H1 (cell line): ENCODE results near the gene INPP4B.

ENCODE experiments used
- CTCF ChIP-seq, 3 experiments: IDR thresholded peaks; 1 replicate in 2 of 3; 2 replicates in 1 of 3; pipeline versions ENCODE4 v1.5.1 to v1.6.1; 2011; ENCODE audit warnings: low read length in 3 of 3, mild to moderate bottlenecking in 3 of 3, inconsistent platforms in 2 of 3, low read depth in 1 of 3, moderate library complexity in 1 of 3; ENCODE audit not compliant: insufficient read depth in 1 of 3; ENCODE audit errors: control extremely low read depth in 1 of 3
- EGR1 ChIP-seq: IDR thresholded peaks from 2 replicates; pipeline ENCODE4 v1.6.1; 2011; ENCODE audit warnings: low read depth, low read length, borderline replicate concordance
- EP300 ChIP-seq, 2 experiments: IDR thresholded peaks; 1 replicate in 1 of 2; 2 replicates in 1 of 2; pipeline ENCODE4 v1.6.1; 2011 to 2012; ENCODE audit warnings: low read depth in 2 of 2, low read length in 2 of 2, mild to moderate bottlenecking in 2 of 2, borderline replicate concordance in 1 of 2, inconsistent platforms in 1 of 2, moderate library complexity in 1 of 2
- EZH2 ChIP-seq: fragments of 200-600 bp; sonication (generic); IDR thresholded peaks from 2 replicates; pipeline ENCODE4 v1.7.1; 2012; ENCODE audit warnings: low read depth, mild to moderate bottlenecking, moderate library complexity, low read length, inconsistent platforms; ENCODE audit not compliant: severe bottlenecking
- GTF2F1 ChIP-seq: IDR thresholded peaks from 2 replicates; pipeline ENCODE4 v1.6.1; 2012; ENCODE audit warnings: low read depth, low read length, improper control_type of control experiment, borderline replicate concordance
- JUN ChIP-seq: IDR thresholded peaks from 2 replicates; pipeline ENCODE4 v1.6.1; 2011; ENCODE audit warnings: low read depth, mild to moderate bottlenecking, improper control_type of control experiment, low read length
- JUND ChIP-seq: IDR thresholded peaks from 2 replicates; pipeline ENCODE4 v1.6.1; 2011; ENCODE audit warnings: mild to moderate bottlenecking, improper control_type of control experiment, low read length
- KDM5A ChIP-seq: fragments of 200-600 bp; IDR thresholded peaks from 2 replicates; pipeline ENCODE4 v1.7.1; 2012; ENCODE audit warnings: mild to moderate bottlenecking, low read length, inconsistent platforms, mixed read lengths
- RFX5 ChIP-seq: IDR thresholded peaks from 2 replicates; pipeline ENCODE4 v1.6.1; 2011; ENCODE audit warnings: low read depth, low read length, improper control_type of control experiment, borderline replicate concordance
- SIN3A ChIP-seq, 2 experiments: IDR thresholded peaks in 1 of 2; conservative IDR thresholded peaks in 1 of 2; 2 replicates each; pipeline ENCODE4 v1.6.1; 2011 to 2012; ENCODE audit warnings: low read length in 2 of 2, improper control_type of control experiment in 1 of 2, low read depth in 1 of 2, mild to moderate bottlenecking in 1 of 2

- TF ChIP-seq JUND (no peak), JUN (no peak), CTCF (IDR thresholded peaks at IDR 0.05; ENCODE audit: control extremely low read depth in 1 of 3, insufficient read depth in 1 of 3, low read depth in 1 of 3, low read length in 3 of 3) (no peak), EZH2 (no peak), KDM5A (no peak), GTF2F1 (no peak), RFX5 (no peak), EP300 (IDR thresholded peaks at IDR 0.05; ENCODE audit: borderline replicate concordance in 1 of 2, low read depth in 2 of 2, low read length in 2 of 2) (no peak), EGR1 (no peak), SIN3A (conservative IDR thresholded peaks at IDR 0.05 in 1 of 2, IDR thresholded peaks at IDR 0.05 in 1 of 2; ENCODE audit: low read depth in 1 of 2, low read length in 2 of 2) (no peak)
These were observed 580.2 kb downstream of the INPP4B start for GRCh38 chr4:142265946-142266345.
